Smooth muscle cell (in vitro differentiated cells): ENCODE data around the gene LENEP. TPM values are rescaled to one million over a fixed set of nuclear protein-coding genes. Genes with fewer than 3 reads are reported as not detected.

Source experiments
- DNase-seq: peaks from one replicate; lab custom pipeline; 2025; ENCODE audit not compliant: unreplicated experiment; lab: John Stamatoyannopoulos, UW
- H2AFZ ChIP-seq: fragments of 200-600 bp; sonication (generic); 2 replicates; pipeline ENCODE4 v1.6.0; 2016; ENCODE audit warnings: antibody characterized with exemption, low read depth, mild to moderate bottlenecking
- H3F3A ChIP-seq: fragments of 200-600 bp; sonication (generic); 2 replicates; pipeline ENCODE4 v1.6.0; 2017; ENCODE audit warnings: antibody characterized with exemption, low read depth
- H3K27ac ChIP-seq: fragments of 200-600 bp; sonication (generic); 2 replicates; pipeline ENCODE4 v1.5.1; 2016; ENCODE audit warnings: low read depth, mild to moderate bottlenecking
- H3K27me3 ChIP-seq: fragments of 200-600 bp; sonication (generic); 2 replicates; pipeline ENCODE4 v1.6.1; 2016; ENCODE audit warnings: low read depth, mild to moderate bottlenecking
- H3K36me3 ChIP-seq: fragments of 200-600 bp; sonication (generic); 2 replicates; pipeline ENCODE4 v1.5.1; 2016; ENCODE audit warnings: low read depth
- H3K4me1 ChIP-seq: fragments of 200-600 bp; sonication (generic); 2 replicates; pipeline ENCODE4 v1.5.1; 2016; ENCODE audit warnings: low read depth
- H3K4me2 ChIP-seq: fragments of 200-600 bp; sonication (generic); 2 replicates; pipeline ENCODE4 v1.6.0; 2016; ENCODE audit warnings: mild to moderate bottlenecking
- H3K4me3 ChIP-seq: fragments of 200-600 bp; sonication (generic); 2 replicates; pipeline ENCODE4 v1.5.1; 2016; ENCODE audit warnings: mild to moderate bottlenecking
- H3K79me2 ChIP-seq: fragments of 200-600 bp; sonication (generic); 2 replicates; pipeline ENCODE4 v1.6.0; 2016; ENCODE audit warnings: low read depth, mild to moderate bottlenecking
- H3K9ac ChIP-seq: fragments of 200-600 bp; sonication (generic); 2 replicates; pipeline ENCODE4 v1.6.0; 2016; ENCODE audit warnings: low read depth
- H3K9me3 ChIP-seq: fragments of 200-600 bp; sonication (generic); replicated peaks from 2 replicates; pipeline ENCODE4 v1.5.1; 2016; ENCODE audit warnings: low read depth
- H4K20me1 ChIP-seq: fragments of 200-600 bp; sonication (generic); 2 replicates; pipeline ENCODE4 v1.6.0; 2016; ENCODE audit warnings: low read depth
- CTCF ChIP-seq: fragments of 200-600 bp; sonication (generic); IDR thresholded peaks from 2 replicates; pipeline ENCODE4 v1.5.1; 2017; ENCODE audit warnings: borderline replicate concordance, mild to moderate bottlenecking, antibody characterized with exemption; ENCODE audit not compliant: insufficient read depth, poor library complexity, severe bottlenecking
- WGBS: methylation state at CpG from one replicate; pipeline ENCODE4 v1.1.7; 2016; ENCODE audit warnings: low lambda C conversion rate; 5-methylcytosine and 5-hydroxymethylcytosine counted together
- polyA plus RNA-seq: library from polyadenylated mRNA; unstranded; fragments of >200 nt; fragmentation: Nextera tagmentation; extraction: Ambion mirVana; gene quantifications from 2 replicates; pipeline ENCODE4 v1.2.1, GENCODE V29; 2016
- total RNA-seq: library from RNA; depleted of rRNA; stranded (reverse); fragments of >200 nt; gene quantifications from 2 replicates; pipeline ENCODE4 v1.2.3, GENCODE V29; 2014

Gene LENEP
- total and polyA plus RNA-seq, 2 experiments from 2014 or later, result not detected

GRCh38 chr1:154957091-154957657 lies 36.2 kb upstream of the LENEP start:
- no peak for DNase-seq
- H3K4me1 ChIP-seq, result peaks cover 26% of the 10 kb centered on the region
- 70% methylated on average over 9 of the region's 9 CpGs for WGBS
- TF ChIP-seq CTCF, result no peak
- H3K27me3 ChIP-seq, result no peaks in the 10 kb centered on the region
- H3K9ac ChIP-seq, result no peak overlapping the region
- no peaks in the 10 kb centered on the region for H3K9me3 ChIP-seq
- no peaks in the 10 kb centered on the region for H3F3A ChIP-seq
- no peak overlapping the region for H2AFZ ChIP-seq
- H3K4me2 ChIP-seq, result peak overlapping the region; percentile 89
- H3K4me3 ChIP-seq, result no peak overlapping the region
- H3K27ac ChIP-seq, result peak overlapping the region; percentile 91
- no peaks in the 10 kb centered on the region for H3K36me3 ChIP-seq
- peaks cover 17% of the 10 kb centered on the region for H4K20me1 ChIP-seq
- H3K79me2 ChIP-seq, result peaks cover 25% of the 10 kb centered on the region

- TF ChIP-seq CTCF, result no peak
- no peak overlapping the region for H2AFZ ChIP-seq
- peaks cover 9% of the 10 kb centered on the region for H4K20me1 ChIP-seq
- 97% methylated on average over 2 of the region's 2 CpGs for WGBS
- DNase-seq, result no peak
- no peak overlapping the region for H3K4me3 ChIP-seq
- H3K27ac ChIP-seq, result no peak overlapping the region
- H3K4me1 ChIP-seq, result peaks cover 33% of the 10 kb centered on the region
- no peaks in the 10 kb centered on the region for H3K36me3 ChIP-seq
- no peak overlapping the region for H3K9ac ChIP-seq
- H3K9me3 ChIP-seq, result no peaks in the 10 kb centered on the region
- H3F3A ChIP-seq, result peaks cover 2% of the 10 kb centered on the region
- no peaks in the 10 kb centered on the region for H3K27me3 ChIP-seq
- H3K79me2 ChIP-seq, result peaks cover 25% of the 10 kb centered on the region
- H3K4me2 ChIP-seq, result no peak overlapping the region
These were observed 35.4 kb upstream of the LENEP start for GRCh38 chr1:154958036-154958435.

GRCh38 chr1:154958681-154959425 lies 34.5 kb upstream of the LENEP start:
- Histone ChIP-seq H3K79me2 (peaks cover 20% of the 10 kb centered on the region), H3K27ac (no peak overlapping the region), H3F3A (peaks cover 3% of the 10 kb centered on the region), H3K9me3 (no peaks in the 10 kb centered on the region), H3K36me3 (peaks cover 5% of the 10 kb centered on the region), H4K20me1 (peaks cover under 1% of the 10 kb centered on the region), H3K27me3 (no peaks in the 10 kb centered on the region), H2AFZ (no peak overlapping the region), H3K9ac (no peak overlapping the region), H3K4me1 (peaks cover 35% of the 10 kb centered on the region), H3K4me2 (no peak overlapping the region), H3K4me3 (no peak overlapping the region)
- DNase-seq, result no peak
- no peak for TF ChIP-seq CTCF
- 98% methylated on average over 16 of the region's 16 CpGs for WGBS
